ENCODE data around the gene BRD1.

- TF ChIP-seq LEF1 (IDR thresholded peaks at IDR 0.05; ENCODE audit: borderline replicate concordance) (no peak), SUZ12 (IDR thresholded peaks at IDR 0.05) (no peak), SP1 (IDR thresholded peaks at IDR 0.05) (no peak), BHLHE40 (IDR thresholded peaks at IDR 0.05; ENCODE audit: borderline replicate concordance) (no peak), ELF4 (IDR thresholded peaks at IDR 0.05) (no peak)
- TF ChIP-seq, protein P1, sequence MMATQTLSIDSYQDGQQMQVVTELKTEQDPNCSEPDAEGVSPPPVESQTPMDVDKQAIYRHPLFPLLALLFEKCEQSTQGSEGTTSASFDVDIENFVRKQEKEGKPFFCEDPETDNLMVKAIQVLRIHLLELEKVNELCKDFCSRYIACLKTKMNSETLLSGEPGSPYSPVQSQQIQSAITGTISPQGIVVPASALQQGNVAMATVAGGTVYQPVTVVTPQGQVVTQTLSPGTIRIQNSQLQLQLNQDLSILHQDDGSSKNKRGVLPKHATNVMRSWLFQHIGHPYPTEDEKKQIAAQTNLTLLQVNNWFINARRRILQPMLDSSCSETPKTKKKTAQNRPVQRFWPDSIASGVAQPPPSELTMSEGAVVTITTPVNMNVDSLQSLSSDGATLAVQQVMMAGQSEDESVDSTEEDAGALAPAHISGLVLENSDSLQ (IDR thresholded peaks at IDR 0.05), result no peak
These were observed 10.3 kb downstream of the BRD1 start for GRCh38 chr22:49817359-49817758.
